K562 (cell line): ENCODE measurements around the gene C19orf67. TPM values are rescaled to one million over a fixed set of nuclear protein-coding genes. Genes with fewer than 3 reads are reported as not detected.

Source experiments
- HCFC1 ChIP-seq: IDR thresholded peaks from 2 replicates; pipeline ENCODE4 v1.6.1; 2012; ENCODE audit warnings: low read depth, low read length, improper control_type of control experiment
- MYNN ChIP-seq, 2 experiments: sonication (generic); formaldehyde crosslinking in 1 of 2; IDR thresholded peaks; 2 replicates each; pipeline versions ENCODE4 v1.5.0 to v1.6.1; 2016 to 2020; ENCODE audit warnings: antibody characterized with exemption in 1 of 2, missing genetic modification reagents in 1 of 2
- NONO ChIP-seq, 2 experiments: fragments of 200-400 bp in 1 of 2; fragments of 450-650 bp in 1 of 2; formaldehyde crosslinking in 1 of 2; IDR thresholded peaks; 2 replicates each; pipeline ENCODE4 v1.6.1; 2017; ENCODE audit warnings: low read depth in 2 of 2, mild to moderate bottlenecking in 2 of 2, moderate library complexity in 2 of 2, low read length in 1 of 2
- polyA plus RNA-seq, 8 experiments: library from polyadenylated mRNA; depleted of rRNA in 4 of 8; stranded (reverse) in 5 of 8; unstranded in 3 of 8; fragments of >200 nt; fragmentation: Nextera tagmentation in 2 of 8; fragmentation: Illumina TruSeq in 1 of 8; extraction: Ambion mirVana in 2 of 8; extraction: Trizol in 1 of 8; gene quantifications; 2 replicates each; pipeline versions ENCODE4 v1.2.1 to v1.2.3, GENCODE V29; 2011 to 2014; ENCODE audit warnings: inconsistent platforms in 1 of 8, missing spikeins in 1 of 8
- total RNA-seq, 7 experiments: library from RNA; depleted of rRNA in 6 of 7; stranded (reverse); fragments of >200 nt in 6 of 7; fragmentation: Illumina TruSeq in 2 of 7; extraction: Trizol in 2 of 7; gene quantifications; 2 replicates each; pipeline versions ENCODE4 v1.2.1 to v1.2.3, GENCODE V29; 2011 to 2021; ENCODE audit warnings: low replicate concordance in 1 of 7
- TF ChIP-seq, protein P1 (sequence below): IDR thresholded peaks from 3 replicates; pipeline ENCODE4 v1.6.1; 2011; ENCODE audit warnings: borderline replicate concordance, mild to moderate bottlenecking; ENCODE audit not compliant: insufficient read length, insufficient read depth
- TF ChIP-seq, protein P2 (sequence below): sonication (generic); formaldehyde crosslinking; IDR thresholded peaks from 2 replicates; pipeline ENCODE4 v1.8.1; 2023; ENCODE audit warnings: mild to moderate bottlenecking, missing genetic modification reagents
- TF ChIP-seq, protein P3 (sequence below): sonication (generic); formaldehyde crosslinking; IDR thresholded peaks from 2 replicates; pipeline ENCODE4 v1.9.0; 2022; ENCODE audit warnings: mild to moderate bottlenecking, missing genetic modification reagents

C19orf67 gene
- total and polyA plus RNA-seq, 9 of the 15 experiments (the other 6 are each of a cell fraction or from before 2014, with no cell fraction given), result 0.29 to 1.8 (median 0.51) TPM; not detected in 3

DNA sequence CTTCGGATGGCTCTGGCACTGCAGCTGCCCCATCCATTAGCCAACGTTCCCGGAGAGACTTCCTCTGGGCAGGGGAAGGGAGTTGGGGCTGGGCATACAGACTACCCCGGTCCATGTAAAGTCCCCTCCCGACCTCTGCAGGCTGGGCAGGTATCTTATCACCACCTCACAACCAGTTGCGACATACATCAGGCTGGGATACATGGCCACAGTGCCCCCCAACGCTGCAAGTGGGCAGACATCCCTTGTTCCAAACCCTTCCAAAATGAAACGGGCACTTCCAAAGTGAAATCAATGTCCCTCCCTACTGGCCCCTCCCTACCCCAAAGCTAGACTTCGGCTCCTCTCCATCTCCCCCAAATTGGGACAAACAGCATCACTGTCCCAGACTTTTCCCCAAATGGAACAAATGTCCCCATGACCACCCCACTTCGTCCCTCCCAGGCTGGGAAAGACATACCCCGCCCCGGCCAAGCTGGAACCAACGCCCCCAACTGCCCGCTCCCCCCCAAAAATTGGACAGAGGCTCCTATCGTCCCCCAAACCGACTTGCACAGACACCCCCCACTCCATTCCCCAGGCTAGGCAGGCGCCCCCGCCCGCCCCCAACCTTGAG is 28.7 kb downstream of the C19orf67 start (continued):
- TF ChIP-seq, protein P1, sequence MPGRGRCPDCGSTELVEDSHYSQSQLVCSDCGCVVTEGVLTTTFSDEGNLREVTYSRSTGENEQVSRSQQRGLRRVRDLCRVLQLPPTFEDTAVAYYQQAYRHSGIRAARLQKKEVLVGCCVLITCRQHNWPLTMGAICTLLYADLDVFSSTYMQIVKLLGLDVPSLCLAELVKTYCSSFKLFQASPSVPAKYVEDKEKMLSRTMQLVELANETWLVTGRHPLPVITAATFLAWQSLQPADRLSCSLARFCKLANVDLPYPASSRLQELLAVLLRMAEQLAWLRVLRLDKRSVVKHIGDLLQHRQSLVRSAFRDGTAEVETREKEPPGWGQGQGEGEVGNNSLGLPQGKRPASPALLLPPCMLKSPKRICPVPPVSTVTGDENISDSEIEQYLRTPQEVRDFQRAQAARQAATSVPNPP, result no peak
- TF ChIP-seq, protein P2, sequence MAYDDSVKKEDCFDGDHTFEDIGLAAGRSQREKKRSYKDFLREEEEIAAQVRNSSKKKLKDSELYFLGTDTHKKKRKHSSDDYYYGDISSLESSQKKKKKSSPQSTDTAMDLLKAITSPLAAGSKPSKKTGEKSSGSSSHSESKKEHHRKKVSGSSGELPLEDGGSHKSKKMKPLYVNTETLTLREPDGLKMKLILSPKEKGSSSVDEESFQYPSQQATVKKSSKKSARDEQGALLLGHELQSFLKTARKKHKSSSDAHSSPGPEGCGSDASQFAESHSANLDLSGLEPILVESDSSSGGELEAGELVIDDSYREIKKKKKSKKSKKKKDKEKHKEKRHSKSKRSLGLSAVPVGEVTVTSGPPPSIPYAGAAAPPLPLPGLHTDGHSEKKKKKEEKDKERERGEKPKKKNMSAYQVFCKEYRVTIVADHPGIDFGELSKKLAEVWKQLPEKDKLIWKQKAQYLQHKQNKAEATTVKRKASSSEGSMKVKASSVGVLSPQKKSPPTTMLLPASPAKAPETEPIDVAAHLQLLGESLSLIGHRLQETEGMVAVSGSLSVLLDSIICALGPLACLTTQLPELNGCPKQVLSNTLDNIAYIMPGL (CRISPR knock-in tag), result no peak
- TF ChIP-seq, protein P3, sequence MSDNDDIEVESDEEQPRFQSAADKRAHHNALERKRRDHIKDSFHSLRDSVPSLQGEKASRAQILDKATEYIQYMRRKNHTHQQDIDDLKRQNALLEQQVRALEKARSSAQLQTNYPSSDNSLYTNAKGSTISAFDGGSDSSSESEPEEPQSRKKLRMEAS (CRISPR knock-in tag), result no peak
- TF ChIP-seq HCFC1, result no peak
- TF ChIP-seq MYNN (IDR thresholded peaks at IDR 0.05), result no peak
- no peak for TF ChIP-seq MYNN (CRISPR knock-in tag; IDR thresholded peaks at IDR 0.05)
- TF ChIP-seq NONO (IDR thresholded peaks at IDR 0.05; ENCODE audit: low read depth in 2 of 2, low read length in 1 of 2), result no peak
